Measurements from ENCODE around the gene CC2D2B. TPM values are rescaled to one million over a fixed set of nuclear protein-coding genes. Genes with fewer than 3 reads are reported as not detected.

Gene CC2D2B
- total RNA-seq, 4 donors from 2014 or later = 0.15 to 2.5 (median 0.22) TPM; not detected in 1

- H3K9me3 ChIP-seq = no peaks in the 10 kb centered on the region
- H3K36me3 ChIP-seq = peaks cover 0 to 60% (median 0%) of the 10 kb centered on the region in 3 donors
- H3K27ac ChIP-seq = no peak overlapping the region
- no peaks in the 10 kb centered on the region for H3K4me1 ChIP-seq
- intact Hi-C loops (cut with DNase I) = no loop called here
- WGBS, 2 donors = 87 to 95% methylated on average over 3 of the region's 3 CpGs
- H3K4me3 ChIP-seq = no peak overlapping the region
- no peaks in the 10 kb centered on the region for H3K27me3 ChIP-seq
- TF ChIP-seq POLR2A (IDR thresholded peaks at IDR 0.05) = no peak
- TF ChIP-seq, protein P1, sequence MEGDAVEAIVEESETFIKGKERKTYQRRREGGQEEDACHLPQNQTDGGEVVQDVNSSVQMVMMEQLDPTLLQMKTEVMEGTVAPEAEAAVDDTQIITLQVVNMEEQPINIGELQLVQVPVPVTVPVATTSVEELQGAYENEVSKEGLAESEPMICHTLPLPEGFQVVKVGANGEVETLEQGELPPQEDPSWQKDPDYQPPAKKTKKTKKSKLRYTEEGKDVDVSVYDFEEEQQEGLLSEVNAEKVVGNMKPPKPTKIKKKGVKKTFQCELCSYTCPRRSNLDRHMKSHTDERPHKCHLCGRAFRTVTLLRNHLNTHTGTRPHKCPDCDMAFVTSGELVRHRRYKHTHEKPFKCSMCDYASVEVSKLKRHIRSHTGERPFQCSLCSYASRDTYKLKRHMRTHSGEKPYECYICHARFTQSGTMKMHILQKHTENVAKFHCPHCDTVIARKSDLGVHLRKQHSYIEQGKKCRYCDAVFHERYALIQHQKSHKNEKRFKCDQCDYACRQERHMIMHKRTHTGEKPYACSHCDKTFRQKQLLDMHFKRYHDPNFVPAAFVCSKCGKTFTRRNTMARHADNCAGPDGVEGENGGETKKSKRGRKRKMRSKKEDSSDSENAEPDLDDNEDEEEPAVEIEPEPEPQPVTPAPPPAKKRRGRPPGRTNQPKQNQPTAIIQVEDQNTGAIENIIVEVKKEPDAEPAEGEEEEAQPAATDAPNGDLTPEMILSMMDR (IDR thresholded peaks at IDR 0.05) = no peak
- no peak for DNase-seq
Measured at GRCh38 chr10:96061232-96061631, 153.5 kb downstream of the CC2D2B start.

DNA sequence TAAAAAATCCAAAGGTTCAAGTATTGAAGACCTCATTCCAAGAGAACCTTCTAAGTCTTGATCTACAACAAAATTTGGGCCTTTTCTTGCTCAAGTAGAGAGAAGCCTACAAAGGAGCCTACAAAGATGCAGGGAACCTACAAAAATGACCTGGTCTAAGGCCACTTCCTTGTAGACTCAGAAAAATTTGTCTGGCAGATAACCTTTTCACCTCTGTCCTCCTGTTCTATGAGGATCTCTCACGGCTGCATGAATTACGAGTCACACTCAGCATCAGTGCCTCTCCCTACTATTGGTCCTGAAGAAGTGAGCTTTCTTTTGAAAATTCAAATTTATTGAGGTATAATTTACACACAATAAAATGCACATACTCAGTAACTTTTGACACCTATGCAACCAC is 164.9 kb downstream of the CC2D2B start:
- 79 to 87% methylated on average over 2 of the region's 2 CpGs for WGBS, 2 donors
- H3K9me3 ChIP-seq = no peaks in the 10 kb centered on the region
- no peak for TF ChIP-seq POLR2A (IDR thresholded peaks at IDR 0.05)
- TF ChIP-seq, protein P1 (IDR thresholded peaks at IDR 0.05) = no peak
- no peak overlapping the region for H3K4me3 ChIP-seq
- DNase-seq = no peak
- H3K36me3 ChIP-seq = no peaks in the 10 kb centered on the region
- H3K27ac ChIP-seq = no peak overlapping the region
- H3K4me1 ChIP-seq = no peaks in the 10 kb centered on the region
- no peaks in the 10 kb centered on the region for H3K27me3 ChIP-seq
- intact Hi-C loops (cut with DNase I) = no loop called here

GRCh38 chr10:96073722-96074121 is 165.9 kb downstream of the CC2D2B start:
- Histone ChIP-seq H3K27me3 (no peaks in the 10 kb centered on the region), H3K36me3 (no peaks in the 10 kb centered on the region), H3K4me3 (no peak overlapping the region), H3K27ac (no peak overlapping the region), H3K4me1 (no peaks in the 10 kb centered on the region), H3K9me3 (no peaks in the 10 kb centered on the region)
- DNase-seq = no peak
- intact Hi-C loops (cut with DNase I) = no loop called here
- TF ChIP-seq, protein P1 (IDR thresholded peaks at IDR 0.05) = no peak
- no peak for TF ChIP-seq POLR2A (IDR thresholded peaks at IDR 0.05)
- WGBS, 2 donors = 50 to 82% methylated on average over 1 of the region's 1 CpG

DNA sequence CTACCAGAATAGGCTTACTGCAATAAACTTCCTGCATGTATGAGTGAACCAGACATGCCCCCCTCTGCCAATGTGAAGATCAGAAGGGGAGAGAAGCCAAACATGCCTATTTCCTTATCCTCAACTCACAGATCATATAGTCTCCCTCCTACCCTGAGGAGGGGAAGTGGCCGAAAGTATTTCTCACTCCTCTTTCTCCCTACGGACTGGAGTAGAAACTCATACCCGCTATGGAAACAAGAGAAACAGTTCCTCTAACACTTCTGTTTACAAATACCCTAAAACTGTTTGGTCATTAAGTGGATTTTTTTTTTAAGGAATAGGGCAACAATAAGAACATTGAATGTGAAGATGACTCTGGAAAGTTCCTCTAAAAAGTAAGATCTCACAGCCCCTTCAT is 167.0 kb downstream of the CC2D2B start:
- TF ChIP-seq, protein P1 (IDR thresholded peaks at IDR 0.05) = no peak
- no peak for TF ChIP-seq POLR2A (IDR thresholded peaks at IDR 0.05)
- no peaks in the 10 kb centered on the region for H3K27me3 ChIP-seq
- no peak for DNase-seq
- no peak overlapping the region for H3K4me3 ChIP-seq
- H3K36me3 ChIP-seq = no peaks in the 10 kb centered on the region
- no peak overlapping the region for H3K27ac ChIP-seq
- WGBS, 2 donors = 92% methylated on average over 3 of the region's 3 CpGs
- intact Hi-C loops (cut with DNase I) = no loop called here
- H3K4me1 ChIP-seq = no peaks in the 10 kb centered on the region
- no peaks in the 10 kb centered on the region for H3K9me3 ChIP-seq

- TF ChIP-seq POLR2A (IDR thresholded peaks at IDR 0.05) = no peak
- TF ChIP-seq, protein P1 (IDR thresholded peaks at IDR 0.05) = no peak
- H3K4me3 ChIP-seq = no peak overlapping the region
- H3K4me1 ChIP-seq = no peaks in the 10 kb centered on the region
- H3K36me3 ChIP-seq = no peaks in the 10 kb centered on the region
- WGBS, 2 donors = 30 to 67% methylated on average over 2 of the region's 2 CpGs
- intact Hi-C loops (cut with DNase I) = no loop called here
- no peak for DNase-seq
- no peaks in the 10 kb centered on the region for H3K9me3 ChIP-seq
- H3K27ac ChIP-seq = no peak overlapping the region
- no peaks in the 10 kb centered on the region for H3K27me3 ChIP-seq
Measured at GRCh38 chr10:96075977-96076376, 168.2 kb downstream of the CC2D2B start.
